Posterior cingulate gyrus (tissue), 11 donors: Measurements from ENCODE around the gene PAPSS1.
"Not testable (repeated sequence)": the region's sequence is repeated elsewhere in the genome, so short reads cannot be mapped to it uniquely, and the experiment has no call there.

Experiments
- DNase-seq, 10 donors: peaks; one replicate each; pipeline versions ENCODE4 v3.0.0 to v3.0.0-alpha.2; 2020 to 2021; ENCODE audit warnings: mixed read lengths in 3 of 10
- intact Hi-C: fragments of 100-400 bp; cut with DNase I; formaldehyde crosslinking; loops from one replicate; pipeline ENCODE4 v1.15.1; 2023

Gene PAPSS1

GRCh38 chr4:107692202-107692601, 27.8 kb downstream of the PAPSS1 start:
- no peak for DNase-seq
- intact Hi-C loops, result no loop called here

- DNase-seq, result no peak
Measured at GRCh38 chr4:107691378-107691777, 28.7 kb downstream of the PAPSS1 start.

GRCh38 chr4:107689912-107690587, 30.0 kb downstream of the PAPSS1 start:
- no peak for DNase-seq

More at GRCh38 chr4:107691378-107691777, 28.7 kb downstream of the PAPSS1 start:
- intact Hi-C loops, result no loop called here

GRCh38 chr4:107688421-107688820, 31.6 kb downstream of the PAPSS1 start:
- no peak for DNase-seq
- intact Hi-C loops, result no loop called here

More at GRCh38 chr4:107689912-107690587, 30.0 kb downstream of the PAPSS1 start:
- intact Hi-C loops, result no loop called here

GRCh38 chr4:107685740-107686139, 34.3 kb downstream of the PAPSS1 start:
- intact Hi-C loops, result no loop called here
- no peak for DNase-seq

- no peak for DNase-seq
- intact Hi-C loops, result no loop called here
Measured at GRCh38 chr4:107683873-107684272, 36.2 kb downstream of the PAPSS1 start.

- intact Hi-C loops, result no loop called here
- no peak for DNase-seq
Measured at GRCh38 chr4:107682306-107682705, 37.7 kb downstream of the PAPSS1 start.

GRCh38 chr4:107669068-107669467, 51.0 kb downstream of the PAPSS1 start:
- intact Hi-C loops, result loop anchor here (10.0 kb wide), 1 partner anchor 634 kb away; the partner anchor contains the start of gene DKK2

GRCh38 chr4:107666134-107666533, 53.9 kb downstream of the PAPSS1 start:
- DNase-seq, result no peak
- intact Hi-C loops, result loop anchor here (10.0 kb wide), 1 partner anchor 631 kb away; the partner anchor contains the start of gene DKK2

More at GRCh38 chr4:107669068-107669467, 51.0 kb downstream of the PAPSS1 start:
- DNase-seq, result no peak

- intact Hi-C loops, result loop anchor here (10.0 kb wide), 1 partner anchor 630 kb away; the partner anchor contains the start of gene DKK2
- no peak for DNase-seq
Measured at GRCh38 chr4:107665001-107665400, 55.0 kb downstream of the PAPSS1 start.

- DNase-seq, result no peak
- intact Hi-C loops, result no loop called here
Measured at GRCh38 chr4:107658400-107659336, 61.4 kb downstream of the PAPSS1 start.

GRCh38 chr4:107655289-107655688, 64.7 kb downstream of the PAPSS1 start:
- DNase-seq, result no peak
- intact Hi-C loops, result no loop called here

GRCh38 chr4:107654694-107655093, 65.3 kb downstream of the PAPSS1 start:
- intact Hi-C loops, result no loop called here
- peak in 1 of 10 donors; percentile 49 for DNase-seq

GRCh38 chr4:107651408-107651807, 68.6 kb downstream of the PAPSS1 start:
- DNase-seq, intact Hi-C loops: not testable (repeated sequence)

GRCh38 chr4:107650251-107650650, 69.8 kb downstream of the PAPSS1 start:
- DNase-seq, result no peak
- intact Hi-C loops, result no loop called here

- DNase-seq, result peak in 1 of 10 donors; percentile 66
- intact Hi-C loops, result no loop called here
Measured at GRCh38 chr4:107648178-107648991, 71.6 kb downstream of the PAPSS1 start.

GRCh38 chr4:107647591-107647990, 72.4 kb downstream of the PAPSS1 start:
- intact Hi-C loops, result no loop called here
- no peak for DNase-seq

- DNase-seq, result no peak
- intact Hi-C loops, result no loop called here
Measured at GRCh38 chr4:107645604-107646003, 74.4 kb downstream of the PAPSS1 start.

GRCh38 chr4:107643021-107643420, 77.0 kb downstream of the PAPSS1 start:
- DNase-seq, result no peak
- intact Hi-C loops, result no loop called here

- intact Hi-C loops, result no loop called here
- no peak for DNase-seq
Measured at GRCh38 chr4:107640878-107641277, 79.2 kb downstream of the PAPSS1 start.
